HG02798 (cell line): ENCODE results near the gene ZNF275.

Experiments used
- ATAC-seq: cut with Tn5 transposase; IDR thresholded peaks from one replicate; pipeline ENCODE4 v1.9.1; 2021; ENCODE audit warnings: mild to moderate bottlenecking; ENCODE audit not compliant: unreplicated experiment, poor library complexity

The ZNF275 gene

GRCh38 chrX:153352858-153353257, 18.9 kb downstream of the ZNF275 start:
- no peak for ATAC-seq

- no peak for ATAC-seq
These were observed 19.5 kb downstream of the ZNF275 start for GRCh38 chrX:153353416-153353815.

DNA sequence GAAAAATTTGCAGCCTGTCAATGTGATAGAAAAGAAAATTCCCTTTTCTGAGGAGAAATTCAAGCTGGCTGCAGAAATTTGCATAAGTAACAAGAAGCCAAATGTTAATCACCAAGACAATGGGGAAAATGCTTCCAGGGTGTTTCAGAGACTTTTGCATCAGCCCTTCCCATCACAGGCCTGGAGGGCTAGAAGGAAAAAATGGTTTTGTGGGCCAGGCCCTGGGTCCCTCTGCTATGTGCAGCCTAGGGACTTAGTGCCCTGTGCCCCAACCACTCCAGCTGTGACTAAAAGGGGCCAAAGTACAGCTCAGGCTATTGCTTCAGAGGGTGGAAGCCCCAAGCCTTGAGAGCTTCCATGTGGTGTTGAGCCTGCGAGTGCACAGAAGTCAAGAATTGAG, 23.9 kb downstream of the ZNF275 start:
- no peak for ATAC-seq

DNA sequence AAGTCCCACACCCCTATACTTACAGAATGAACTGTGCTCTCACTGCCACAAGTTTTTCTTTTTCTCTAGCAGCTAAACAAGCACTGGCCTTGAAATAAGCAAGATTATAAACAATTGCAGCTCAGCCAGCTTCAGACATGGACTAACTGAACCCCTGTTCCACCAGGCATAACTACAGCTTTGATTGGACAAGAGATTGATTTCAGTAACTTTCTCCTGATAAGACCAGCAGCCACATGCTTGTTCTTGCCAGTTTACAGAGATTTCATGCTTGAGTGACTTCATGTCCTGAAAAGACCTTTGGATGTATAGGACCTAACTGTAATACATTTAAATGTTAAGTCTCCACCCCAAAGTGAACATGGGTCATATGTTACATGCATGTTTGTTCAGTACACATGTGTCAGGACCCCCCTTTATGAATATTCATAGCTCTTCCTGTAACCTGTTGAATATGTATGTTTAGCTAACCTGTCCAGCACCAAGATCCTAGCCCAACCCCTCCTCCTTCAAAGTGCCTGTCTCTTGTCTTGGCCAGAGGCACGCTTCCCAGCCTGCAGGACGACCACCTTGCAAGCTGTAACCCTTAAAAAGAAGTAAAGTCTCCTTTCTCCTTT, 27.9 kb downstream of the ZNF275 start:
- no peak for ATAC-seq

DNA sequence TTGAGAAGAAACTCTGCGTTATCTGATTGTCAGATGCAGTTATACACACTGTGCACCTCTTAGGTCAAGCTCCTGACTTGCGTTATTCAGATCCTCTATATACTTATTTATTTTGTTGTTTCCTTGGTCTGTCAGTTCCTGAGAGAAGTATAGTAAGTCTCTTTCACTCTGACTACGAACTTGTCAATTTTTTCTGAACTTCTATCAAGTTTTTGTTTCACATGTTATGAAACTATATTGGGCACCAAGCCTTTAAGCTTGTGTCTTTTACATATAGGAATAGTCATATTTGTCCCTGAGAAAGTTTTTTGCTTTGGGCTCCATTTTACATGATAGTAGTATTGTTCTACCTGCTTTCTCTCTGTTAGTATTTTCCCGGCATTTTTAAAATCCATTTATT, 31.7 kb downstream of the ZNF275 start:
- no peak for ATAC-seq

DNA sequence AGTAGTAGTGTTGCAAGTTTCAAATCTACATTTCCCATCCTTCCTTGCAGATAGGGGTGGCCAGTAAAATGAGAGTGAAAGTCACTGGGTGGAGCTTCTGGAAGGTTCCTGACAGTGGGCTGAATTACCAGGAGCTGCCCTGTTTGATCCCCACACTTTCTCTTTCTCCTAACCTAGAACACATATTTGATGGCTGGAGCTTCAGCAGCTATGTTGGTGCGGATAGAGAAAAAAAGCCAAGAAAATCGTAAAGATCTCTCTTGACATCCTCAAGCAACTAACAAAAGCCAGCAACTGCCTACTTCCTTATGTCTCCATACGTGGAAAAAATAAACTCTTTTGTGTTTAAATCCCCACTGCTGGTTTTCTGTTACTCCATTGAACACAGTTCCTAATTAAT, 32.2 kb downstream of the ZNF275 start:
- ATAC-seq = no peak

DNA sequence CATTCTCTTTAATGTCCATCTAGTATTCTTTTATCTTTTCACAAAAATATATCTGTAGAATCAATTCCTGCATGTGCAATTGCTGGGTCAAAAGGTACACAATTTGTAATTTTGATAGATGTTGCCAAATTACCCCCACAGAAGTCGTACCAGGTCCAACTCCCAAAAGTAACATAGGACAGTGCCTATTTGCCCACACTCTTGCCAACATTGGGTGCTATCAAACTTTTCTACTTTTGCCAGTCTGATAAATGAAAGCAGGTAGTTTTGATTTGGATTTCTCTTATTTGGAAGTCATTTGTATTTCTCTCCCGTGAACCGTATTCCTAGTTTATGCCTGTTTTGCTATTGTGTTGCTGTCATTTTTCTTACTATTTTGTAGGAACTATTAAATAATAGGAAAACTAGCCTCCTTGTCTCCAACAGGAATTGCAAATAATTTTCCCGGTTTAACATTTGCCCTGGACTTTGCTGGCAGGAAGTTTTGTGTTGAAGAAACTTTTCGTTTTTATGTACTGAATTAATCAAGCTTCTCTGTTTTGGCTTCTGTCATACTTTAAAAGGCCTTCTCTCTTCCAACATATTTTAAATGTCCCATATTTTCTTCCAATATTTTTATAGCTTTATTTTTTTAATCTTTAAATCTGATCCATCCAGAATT, 33.1 kb downstream of the ZNF275 start:
- no peak for ATAC-seq

- ATAC-seq = no peak
These were observed 36.5 kb downstream of the ZNF275 start for GRCh38 chrX:153370293-153371055.

DNA sequence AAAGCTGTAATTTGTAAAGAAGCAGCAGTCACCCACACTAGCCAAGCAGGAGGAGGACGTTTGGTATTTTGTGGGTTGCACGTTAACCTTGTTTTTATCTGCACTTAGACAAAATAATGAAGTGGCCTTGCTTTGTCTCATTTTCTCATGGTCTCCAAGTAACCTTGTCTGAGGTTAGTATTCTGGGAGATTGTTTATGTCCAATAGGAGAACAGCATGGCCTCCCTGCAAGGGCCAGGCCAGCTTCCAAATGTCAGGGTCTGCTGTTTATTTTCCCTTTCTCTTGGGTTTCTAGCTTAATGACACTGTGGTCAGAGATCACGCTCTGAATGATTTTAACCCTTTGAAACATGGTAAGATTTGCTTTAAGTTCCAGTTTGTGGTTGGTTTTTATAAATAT, 37.3 kb downstream of the ZNF275 start:
- no peak for ATAC-seq

- ATAC-seq = no peak
These were observed 39.0 kb downstream of the ZNF275 start for GRCh38 chrX:153372949-153373348.

DNA sequence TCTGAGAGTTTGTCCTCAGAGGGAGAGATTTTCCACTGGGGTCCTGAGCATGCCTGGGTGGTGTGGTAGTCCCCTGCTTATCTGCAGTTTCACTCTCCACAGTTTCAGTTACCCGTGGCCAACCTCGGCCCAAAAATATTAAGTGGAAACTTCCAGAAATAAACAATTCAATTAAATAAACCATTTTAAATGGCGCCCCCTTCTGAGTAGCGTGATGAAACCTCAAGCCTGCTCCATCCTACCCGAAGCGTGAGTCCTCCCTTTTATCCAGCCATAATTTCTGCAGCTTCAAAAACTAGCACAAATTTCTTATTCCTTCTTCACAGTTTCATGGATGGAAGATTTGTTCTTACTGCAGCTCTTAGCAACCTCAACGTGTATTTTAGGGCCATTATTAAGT, 40.5 kb downstream of the ZNF275 start:
- no peak for ATAC-seq

DNA sequence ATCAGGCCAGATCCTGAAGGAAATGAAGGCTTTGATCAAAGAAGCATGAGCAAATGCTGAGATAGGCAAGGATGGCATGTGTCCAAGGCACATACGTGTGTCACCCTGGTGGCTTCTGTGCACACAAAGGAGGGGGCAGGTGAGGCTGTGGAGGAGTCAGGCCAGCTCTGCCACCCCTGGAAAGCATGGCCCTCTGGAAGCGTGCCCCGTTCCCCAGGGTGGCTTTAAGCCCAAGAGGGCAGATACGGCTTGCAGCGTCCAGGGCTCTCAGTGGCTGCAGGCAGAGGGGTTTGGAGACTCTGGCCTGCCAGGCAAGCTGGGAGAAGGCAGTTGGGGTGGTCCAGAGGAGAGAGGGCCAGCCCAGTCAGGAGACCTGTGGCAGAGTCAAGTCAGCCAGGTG, 41.6 kb downstream of the ZNF275 start:
- ATAC-seq = no peak

DNA sequence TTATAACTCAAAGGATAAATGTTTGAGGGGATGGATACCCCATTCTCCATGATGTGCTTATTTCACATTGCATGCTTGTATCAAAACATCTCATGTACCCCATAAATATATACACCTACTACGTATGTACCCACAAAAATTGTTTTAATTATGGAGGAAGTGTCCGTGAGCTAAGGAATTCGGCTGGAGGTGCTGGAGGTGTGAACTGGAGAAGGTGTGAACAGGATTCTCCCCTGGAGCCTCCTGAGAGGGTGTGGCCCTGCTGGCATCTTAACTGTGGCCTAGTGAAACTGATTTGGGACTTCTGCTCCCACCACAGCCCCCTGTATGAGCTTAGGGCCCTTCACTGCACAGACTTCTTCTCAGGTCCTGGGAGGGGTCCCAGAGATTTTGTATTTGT, 43.8 kb downstream of the ZNF275 start:
- ATAC-seq = no peak

GRCh38 chrX:153378607-153379006, 44.7 kb downstream of the ZNF275 start:
- no peak for ATAC-seq

DNA sequence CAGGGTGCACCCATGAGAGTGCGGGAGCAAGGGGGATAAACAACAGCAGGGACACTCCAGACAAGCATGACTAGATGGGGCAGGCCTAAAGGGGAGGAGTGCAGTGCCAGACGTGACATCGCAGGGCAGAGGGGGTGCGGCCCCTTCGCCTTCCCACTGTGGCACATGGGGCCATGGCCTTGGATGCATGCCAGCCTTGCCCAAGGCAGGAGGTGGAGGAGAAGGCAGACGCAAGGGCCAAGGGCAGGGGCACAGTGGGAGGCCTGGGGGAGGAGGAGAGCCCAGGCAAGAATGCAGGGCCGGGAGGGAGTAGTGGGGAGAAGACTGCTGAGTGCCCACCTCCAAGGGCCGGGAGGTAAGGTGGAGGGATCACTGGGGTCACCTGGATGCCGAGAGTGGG, 45.6 kb downstream of the ZNF275 start:
- no peak for ATAC-seq

GRCh38 chrX:153379971-153380581, 46.1 kb downstream of the ZNF275 start:
- no peak for ATAC-seq

DNA sequence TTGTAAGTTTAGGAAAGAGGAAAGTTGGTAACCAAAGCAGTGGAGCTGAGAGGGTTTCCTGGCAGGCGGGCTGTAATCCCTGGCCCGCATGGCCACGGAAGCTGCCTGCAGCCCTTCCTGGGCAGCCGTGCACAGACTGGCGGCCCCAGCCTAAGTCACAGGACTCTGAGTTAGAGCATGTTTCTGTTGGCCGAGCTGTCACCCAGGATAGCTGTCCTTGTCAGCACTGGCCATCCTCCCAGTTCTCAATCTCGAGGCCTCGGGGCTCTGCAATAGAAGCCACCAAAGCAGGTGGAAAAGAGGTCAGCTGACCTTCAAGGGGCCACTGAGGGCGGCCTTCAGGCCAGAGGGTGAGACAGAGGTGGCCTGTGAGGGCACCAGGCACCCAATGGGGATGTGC, 46.7 kb downstream of the ZNF275 start:
- no peak for ATAC-seq

GRCh38 chrX:153381684-153382532, 48.0 kb downstream of the ZNF275 start:
- no peak for ATAC-seq

DNA sequence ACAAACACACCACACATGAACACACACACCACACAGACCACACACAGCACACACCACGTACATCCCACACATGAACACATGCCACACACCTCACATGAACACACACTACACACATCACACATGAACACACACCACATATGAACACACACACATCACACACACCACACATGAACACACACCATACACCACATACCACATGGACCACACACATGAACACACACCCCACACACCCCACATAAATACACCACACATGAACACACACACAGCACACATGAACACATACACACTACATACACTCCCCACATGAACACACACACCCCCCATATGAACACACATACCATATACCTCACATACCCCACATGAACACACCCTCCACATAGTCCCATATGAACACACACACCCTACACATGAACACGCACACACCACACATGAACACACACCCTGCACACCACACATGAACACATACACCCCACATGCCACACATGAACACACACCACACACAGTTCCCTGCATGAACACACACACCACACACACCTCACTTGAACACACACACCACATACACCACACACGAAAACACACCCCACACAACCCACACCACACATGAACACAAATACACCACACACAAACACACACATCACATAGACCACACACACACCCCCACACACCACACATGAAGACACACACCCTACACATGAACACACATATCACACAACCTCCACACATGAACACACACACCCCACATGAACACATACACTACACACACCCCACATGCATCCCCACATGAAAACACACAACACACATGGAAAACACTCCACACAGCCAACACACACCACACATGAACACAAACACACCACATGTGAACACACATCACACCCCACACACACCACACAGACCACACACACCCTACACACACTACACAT, 48.9 kb downstream of the ZNF275 start:
- no peak for ATAC-seq
